Measurements from ENCODE around the gene KIAA1755.

KIAA1755 gene

GRCh38 chr20:38203981-38204357, 56.6 kb downstream of the KIAA1755 start:
- no peak overlapping the region for H3K4me3 ChIP-seq (ENCODE audit: low read length)
- DNase-seq (ENCODE audit: low read depth) = no peak
- TF ChIP-seq CTCF (IDR thresholded peaks at IDR 0.05; ENCODE audit: insufficient read depth, low read depth, low read length, missing control alignments) = no peak

GRCh38 chr20:38203337-38203980, 57.1 kb downstream of the KIAA1755 start:
- TF ChIP-seq CTCF (IDR thresholded peaks at IDR 0.05; ENCODE audit: insufficient read depth, low read depth, low read length, missing control alignments) = no peak
- no peak overlapping the region for H3K4me3 ChIP-seq (ENCODE audit: low read length)
- DNase-seq (ENCODE audit: low read depth) = no peak

GRCh38 chr20:38202982-38203293, 57.6 kb downstream of the KIAA1755 start:
- H3K4me3 ChIP-seq (ENCODE audit: low read length) = no peak overlapping the region
- no peak for TF ChIP-seq CTCF (IDR thresholded peaks at IDR 0.05; ENCODE audit: insufficient read depth, low read depth, low read length, missing control alignments)
- no peak for DNase-seq (ENCODE audit: low read depth)

- DNase-seq (ENCODE audit: low read depth) = no peak
- no peak overlapping the region for H3K4me3 ChIP-seq (ENCODE audit: low read length)
- no peak for TF ChIP-seq CTCF (IDR thresholded peaks at IDR 0.05; ENCODE audit: insufficient read depth, low read depth, low read length, missing control alignments)
Measured at GRCh38 chr20:38202153-38202981, 58.2 kb downstream of the KIAA1755 start.

GRCh38 chr20:38201356-38201755, 59.2 kb downstream of the KIAA1755 start:
- TF ChIP-seq CTCF (IDR thresholded peaks at IDR 0.05; ENCODE audit: insufficient read depth, low read depth, low read length, missing control alignments) = no peak
- DNase-seq (ENCODE audit: low read depth) = peak; percentile 91
- no peak overlapping the region for H3K4me3 ChIP-seq (ENCODE audit: low read length)

- DNase-seq (ENCODE audit: low read depth) = no peak
- H3K4me3 ChIP-seq (ENCODE audit: low read length) = no peak overlapping the region
- TF ChIP-seq CTCF (IDR thresholded peaks at IDR 0.05; ENCODE audit: insufficient read depth, low read depth, low read length, missing control alignments) = no peak
Measured at GRCh38 chr20:38200646-38201045, 59.9 kb downstream of the KIAA1755 start.

Data from epithelial cell of esophagus (primary cell).